Panc1 (cell line): Measurements from ENCODE around the gene MECR.

Experiments
- POLR2AphosphoS5 ChIP-seq: IDR thresholded peaks from 2 replicates; pipeline ENCODE4 v1.6.1; 2012; ENCODE audit warnings: mild to moderate bottlenecking, low read depth, low read length, moderate library complexity
- SIN3A ChIP-seq: IDR thresholded peaks from 2 replicates; pipeline ENCODE4 v1.6.1; 2012; ENCODE audit warnings: low read depth, mild to moderate bottlenecking, low read length, moderate library complexity, borderline replicate concordance; ENCODE audit not compliant: insufficient read depth
- TCF7L2 ChIP-seq: IDR thresholded peaks from 2 replicates; pipeline ENCODE4 v1.6.1; 2011; ENCODE audit warnings: mild to moderate bottlenecking, low read depth, low read length, inconsistent platforms
- TF ChIP-seq, protein P1 (sequence below): fragments of 450-650 bp; IDR thresholded peaks from 2 replicates; pipeline ENCODE4 v1.5.1; 2017; ENCODE audit warnings: mild to moderate bottlenecking

GRCh38 chr1:29230204-29230552 lies 556 bp downstream of the MECR start:
- TF ChIP-seq, protein P1, sequence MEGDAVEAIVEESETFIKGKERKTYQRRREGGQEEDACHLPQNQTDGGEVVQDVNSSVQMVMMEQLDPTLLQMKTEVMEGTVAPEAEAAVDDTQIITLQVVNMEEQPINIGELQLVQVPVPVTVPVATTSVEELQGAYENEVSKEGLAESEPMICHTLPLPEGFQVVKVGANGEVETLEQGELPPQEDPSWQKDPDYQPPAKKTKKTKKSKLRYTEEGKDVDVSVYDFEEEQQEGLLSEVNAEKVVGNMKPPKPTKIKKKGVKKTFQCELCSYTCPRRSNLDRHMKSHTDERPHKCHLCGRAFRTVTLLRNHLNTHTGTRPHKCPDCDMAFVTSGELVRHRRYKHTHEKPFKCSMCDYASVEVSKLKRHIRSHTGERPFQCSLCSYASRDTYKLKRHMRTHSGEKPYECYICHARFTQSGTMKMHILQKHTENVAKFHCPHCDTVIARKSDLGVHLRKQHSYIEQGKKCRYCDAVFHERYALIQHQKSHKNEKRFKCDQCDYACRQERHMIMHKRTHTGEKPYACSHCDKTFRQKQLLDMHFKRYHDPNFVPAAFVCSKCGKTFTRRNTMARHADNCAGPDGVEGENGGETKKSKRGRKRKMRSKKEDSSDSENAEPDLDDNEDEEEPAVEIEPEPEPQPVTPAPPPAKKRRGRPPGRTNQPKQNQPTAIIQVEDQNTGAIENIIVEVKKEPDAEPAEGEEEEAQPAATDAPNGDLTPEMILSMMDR = no peak
- no peak for TF ChIP-seq SIN3A
- no peak for TF ChIP-seq TCF7L2
- TF ChIP-seq POLR2AphosphoS5 = no peak
